ENCODE data around the gene GUK1.
"Not testable (repeated sequence)": the region's sequence is repeated elsewhere in the genome, so short reads cannot be mapped to it uniquely, and the experiment has no call there.

GUK1 gene

GRCh38 chr1:228185641-228185965 is 45.5 kb downstream of the GUK1 start:
- no peak overlapping the region for H3K4me3 ChIP-seq (ENCODE audit: low read depth, low read length)
- no peak for DNase-seq (ENCODE audit: low read depth)
- TF ChIP-seq CTCF (IDR thresholded peaks at IDR 0.05; ENCODE audit: low read depth, low read length), result no peak
- TF ChIP-seq MAX (IDR thresholded peaks at IDR 0.05; ENCODE audit: low read depth, low read length), result no peak
- TF ChIP-seq POLR2A (IDR thresholded peaks at IDR 0.05; ENCODE audit: extremely low read depth, insufficient read length), result no peak
- TF ChIP-seq MYC (IDR thresholded peaks at IDR 0.05; ENCODE audit: low read depth, low read length), result no peak

GRCh38 chr1:228188249-228188648 is 48.2 kb downstream of the GUK1 start:
- not testable (repeated sequence) for H3K4me3 ChIP-seq (ENCODE audit: low read depth, low read length); DNase-seq (ENCODE audit: low read depth)

- TF ChIP-seq MYC (IDR thresholded peaks at IDR 0.05; ENCODE audit: low read depth, low read length), result no peak
- no peak for TF ChIP-seq CTCF (IDR thresholded peaks at IDR 0.05; ENCODE audit: low read depth, low read length)
- no peak for TF ChIP-seq MAX (IDR thresholded peaks at IDR 0.05; ENCODE audit: low read depth, low read length)
- TF ChIP-seq POLR2A (IDR thresholded peaks at IDR 0.05; ENCODE audit: extremely low read depth, insufficient read length), result no peak
- DNase-seq (ENCODE audit: low read depth), result no peak
Measured at GRCh38 chr1:228190182-228190581, 50.1 kb downstream of the GUK1 start.

GRCh38 chr1:228190778-228191177 is 50.7 kb downstream of the GUK1 start:
- TF ChIP-seq MAX (IDR thresholded peaks at IDR 0.05; ENCODE audit: low read depth, low read length) (no peak), CTCF (IDR thresholded peaks at IDR 0.05; ENCODE audit: low read depth, low read length) (no peak), POLR2A (IDR thresholded peaks at IDR 0.05; ENCODE audit: extremely low read depth, insufficient read length) (no peak), MYC (IDR thresholded peaks at IDR 0.05; ENCODE audit: low read depth, low read length) (no peak)
- H3K4me3 ChIP-seq (ENCODE audit: low read depth, low read length), result no peak overlapping the region
- no peak for DNase-seq (ENCODE audit: low read depth)

More at GRCh38 chr1:228190182-228190581, 50.1 kb downstream of the GUK1 start:
- no peak overlapping the region for H3K4me3 ChIP-seq (ENCODE audit: low read depth, low read length)

GRCh38 chr1:228194436-228194835 is 54.4 kb downstream of the GUK1 start:
- DNase-seq (ENCODE audit: low read depth), result no peak
- TF ChIP-seq MYC (IDR thresholded peaks at IDR 0.05; ENCODE audit: low read depth, low read length) (no peak), CTCF (IDR thresholded peaks at IDR 0.05; ENCODE audit: low read depth, low read length) (no peak), MAX (IDR thresholded peaks at IDR 0.05; ENCODE audit: low read depth, low read length) (no peak), POLR2A (IDR thresholded peaks at IDR 0.05; ENCODE audit: extremely low read depth, insufficient read length) (no peak)

GRCh38 chr1:228194921-228195812 is 55.1 kb downstream of the GUK1 start:
- no peak for DNase-seq (ENCODE audit: low read depth)
- H3K4me3 ChIP-seq (ENCODE audit: low read depth, low read length), result no peak overlapping the region
- TF ChIP-seq CTCF (IDR thresholded peaks at IDR 0.05; ENCODE audit: low read depth, low read length) (no peak), MAX (IDR thresholded peaks at IDR 0.05; ENCODE audit: low read depth, low read length) (no peak), POLR2A (IDR thresholded peaks at IDR 0.05; ENCODE audit: extremely low read depth, insufficient read length) (no peak), MYC (IDR thresholded peaks at IDR 0.05; ENCODE audit: low read depth, low read length) (no peak)

More at GRCh38 chr1:228194436-228194835, 54.4 kb downstream of the GUK1 start:
- H3K4me3 ChIP-seq (ENCODE audit: low read depth, low read length), result no peak overlapping the region
